Left lobe of liver (tissue), 2 donors: ENCODE measurements around the gene OPRM1. TPM values are rescaled to one million over a fixed set of nuclear protein-coding genes. Genes with fewer than 3 reads are reported as not detected.
"Not testable (repeated sequence)": the region's sequence is repeated elsewhere in the genome, so short reads cannot be mapped to it uniquely, and the experiment has no call there.

Experiments used
- ATAC-seq: fragments of 200-7000 bp; cut with Tn5 transposase; one replicate; pipeline ENCODE4 v1.9.1; 2020; ENCODE audit warnings: mild to moderate bottlenecking, moderate library complexity
- DNase-seq: peaks from one replicate; pipeline ENCODE4 v3.0.0-alpha.2; 2020; ENCODE audit warnings: low spot score
- total RNA-seq: library from RNA; stranded (reverse); gene quantifications from one replicate; pipeline ENCODE4 v1.2.1, GENCODE V29; 2021
- donor health status: DM: no; HTN: no; CAD: no; lungs with moderate emphysema.
- donor health status: DM: no; HTN: yes; CAD: no.

Gene OPRM1
- total RNA-seq, 1 donor from 2014 or later: not detected

- DNase-seq: no peak
- ATAC-seq: peak; percentile 28
Observed at GRCh38 chr6:154234019-154234772, 195.2 kb downstream of the OPRM1 start.

- ATAC-seq: no peak
- DNase-seq: no peak
Observed at GRCh38 chr6:154236646-154237301, 197.7 kb downstream of the OPRM1 start.

GRCh38 chr6:154238831-154239230 is 199.8 kb downstream of the OPRM1 start:
- ATAC-seq: no peak

GRCh38 chr6:154239392-154239791 is 200.4 kb downstream of the OPRM1 start:
- DNase-seq (no peak), ATAC-seq (no peak)

More at GRCh38 chr6:154238831-154239230, 199.8 kb downstream of the OPRM1 start:
- no peak for DNase-seq

GRCh38 chr6:154241061-154241460 is 202.0 kb downstream of the OPRM1 start:
- ATAC-seq, DNase-seq: not testable (repeated sequence)

GRCh38 chr6:154241581-154241980 is 202.5 kb downstream of the OPRM1 start:
- ATAC-seq (no peak), DNase-seq (no peak)

GRCh38 chr6:154242617-154243357 is 203.7 kb downstream of the OPRM1 start:
- ATAC-seq (no peak), DNase-seq (no peak)

- ATAC-seq (no peak), DNase-seq (no peak)
Observed at GRCh38 chr6:154243793-154244750, 205.0 kb downstream of the OPRM1 start.

GRCh38 chr6:154245506-154245905 is 206.5 kb downstream of the OPRM1 start:
- DNase-seq (no peak), ATAC-seq (no peak)

GRCh38 chr6:154246723-154247118 is 207.7 kb downstream of the OPRM1 start:
- ATAC-seq (no peak), DNase-seq (no peak)

GRCh38 chr6:154247119-154247861 is 208.2 kb downstream of the OPRM1 start:
- DNase-seq (no peak), ATAC-seq (no peak)

GRCh38 chr6:154249499-154250298 is 210.7 kb downstream of the OPRM1 start:
- no peak for DNase-seq
- no peak for ATAC-seq

- no peak for DNase-seq
- ATAC-seq: no peak
Observed at GRCh38 chr6:154251116-154251515, 212.1 kb downstream of the OPRM1 start.

- DNase-seq: no peak
- ATAC-seq: no peak
Observed at GRCh38 chr6:154252678-154253077, 213.6 kb downstream of the OPRM1 start.

GRCh38 chr6:154257067-154257466 is 218.0 kb downstream of the OPRM1 start:
- no peak for ATAC-seq

GRCh38 chr6:154258064-154258757 is 219.2 kb downstream of the OPRM1 start:
- ATAC-seq: no peak
- DNase-seq: no peak

More at GRCh38 chr6:154257067-154257466, 218.0 kb downstream of the OPRM1 start:
- no peak for DNase-seq

GRCh38 chr6:154261688-154262397 is 222.8 kb downstream of the OPRM1 start:
- ATAC-seq (no peak), DNase-seq (no peak)
